Daoy (cell line): Measurements from ENCODE around the gene GVQW3. TPM values are rescaled to one million over a fixed set of nuclear protein-coding genes. Genes with fewer than 3 reads are reported as not detected.
"Not testable (repeated sequence)": the region's sequence is repeated elsewhere in the genome, so short reads cannot be mapped to it uniquely, and the experiment has no call there.

ENCODE experiments used
- DNase-seq: peaks from one replicate; pipeline ENCODE4 v3.0.0-alpha.2; 2015; ENCODE audit warnings: low read depth
- total RNA-seq: library from RNA; depleted of rRNA; stranded (reverse); fragments of >200 nt; shearing (Covaris generic); gene quantifications from 2 replicates; pipeline ENCODE4 v1.2.3, GENCODE V29; 2014

Gene GVQW3
- total RNA-seq, 1 experiment from 2014 or later = 0.34 TPM

- DNase-seq = no peak
Measured at GRCh38 chr11:76388408-76388807, 7.3 kb downstream of the GVQW3 start.

GRCh38 chr11:76391021-76391420, 9.9 kb downstream of the GVQW3 start:
- no peak for DNase-seq

- DNase-seq = no peak
Measured at GRCh38 chr11:76391811-76392475, 10.8 kb downstream of the GVQW3 start.

- no peak for DNase-seq
Measured at GRCh38 chr11:76392870-76393269, 11.7 kb downstream of the GVQW3 start.

- DNase-seq = no peak
Measured at GRCh38 chr11:76394411-76394810, 13.3 kb downstream of the GVQW3 start.

GRCh38 chr11:76395296-76395695, 14.2 kb downstream of the GVQW3 start:
- no peak for DNase-seq

- no peak for DNase-seq
Measured at GRCh38 chr11:76397383-76397782, 16.3 kb downstream of the GVQW3 start.

GRCh38 chr11:76400967-76401366, 19.8 kb downstream of the GVQW3 start:
- no peak for DNase-seq

GRCh38 chr11:76401484-76401883, 20.4 kb downstream of the GVQW3 start:
- DNase-seq = not testable (repeated sequence)

GRCh38 chr11:76406359-76406758, 25.2 kb downstream of the GVQW3 start:
- no peak for DNase-seq

- DNase-seq = peak; percentile 28
Measured at GRCh38 chr11:76408171-76408965, 27.2 kb downstream of the GVQW3 start.

GRCh38 chr11:76410851-76411357, 29.8 kb downstream of the GVQW3 start:
- peak; percentile 4 for DNase-seq

- no peak for DNase-seq
Measured at GRCh38 chr11:76415073-76415472, 34.0 kb downstream of the GVQW3 start.

- DNase-seq = no peak
Measured at GRCh38 chr11:76419896-76420295, 38.8 kb downstream of the GVQW3 start.

- DNase-seq = no peak
Measured at GRCh38 chr11:76424379-76424778, 43.3 kb downstream of the GVQW3 start.

GRCh38 chr11:76424891-76425290, 43.8 kb downstream of the GVQW3 start:
- no peak for DNase-seq

- no peak for DNase-seq
Measured at GRCh38 chr11:76426660-76427059, 45.5 kb downstream of the GVQW3 start.

GRCh38 chr11:76436020-76436419, 54.9 kb downstream of the GVQW3 start:
- DNase-seq = no peak

- no peak for DNase-seq
Measured at GRCh38 chr11:76443268-76443980, 62.3 kb downstream of the GVQW3 start.

GRCh38 chr11:76444065-76444383, 62.9 kb downstream of the GVQW3 start:
- DNase-seq = no peak

GRCh38 chr11:76444384-76445120, 63.4 kb downstream of the GVQW3 start, which contains the start of gene EMSY:
Gene EMSY, plus strand, starts transcription at chr11:76445018. Its CDS starts 1,921 bp downstream, at chr11:76446939.
- DNase-seq = peak; percentile 99
